GF-D8 (cell line): ENCODE results near the gene HDGFL3.

Experiments
- DNase-seq: peaks from one replicate; lab custom pipeline; 2025; lab: John Stamatoyannopoulos, UW

Gene HDGFL3

DNA sequence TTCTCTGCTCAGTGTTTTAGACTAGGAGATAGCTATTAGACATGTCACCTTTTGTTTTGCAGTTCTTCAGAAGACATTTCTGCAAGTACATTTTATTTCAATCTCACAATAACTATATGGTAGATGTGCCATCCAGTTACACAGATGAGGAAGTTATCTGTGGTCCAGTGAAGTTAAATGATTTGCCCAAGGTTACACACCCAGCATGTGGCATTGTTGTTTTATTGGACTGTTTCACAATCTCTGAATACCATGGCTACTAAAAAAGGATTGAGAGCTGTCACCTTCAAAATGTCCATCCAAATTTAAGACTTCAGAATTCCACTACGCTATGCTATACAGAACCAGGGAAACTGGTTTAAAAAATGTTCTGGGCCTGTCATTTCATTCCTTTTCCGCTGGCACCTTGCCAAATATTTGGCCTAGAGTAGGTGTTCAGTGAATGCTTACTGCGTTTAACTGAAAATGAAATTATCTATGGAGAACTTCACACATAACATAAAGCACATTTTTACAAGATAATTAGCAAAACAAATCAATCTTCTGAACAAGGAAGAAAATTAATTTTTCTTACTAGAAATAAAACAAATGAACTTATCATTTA, 80.0 kb downstream of the HDGFL3 start:
- DNase-seq = no peak

DNA sequence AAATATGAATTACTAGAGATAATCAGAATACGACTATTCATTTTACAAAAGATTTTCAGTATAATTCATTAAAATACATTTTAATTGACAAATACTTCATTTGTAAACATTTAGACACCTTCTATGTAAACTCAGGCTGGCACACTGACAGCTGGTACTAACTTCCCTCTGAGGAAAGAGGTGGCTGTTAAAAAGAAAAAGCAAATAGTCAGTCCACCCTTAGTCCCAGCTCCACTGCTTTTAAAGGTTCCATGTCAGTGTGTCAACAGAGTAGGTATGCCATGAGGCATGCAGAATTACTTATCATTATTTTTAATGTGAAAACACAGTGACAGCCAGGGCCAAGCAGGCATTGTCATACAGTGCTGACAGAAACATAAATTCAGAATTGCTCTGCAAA, 84.1 kb downstream of the HDGFL3 start:
- no peak for DNase-seq

DNA sequence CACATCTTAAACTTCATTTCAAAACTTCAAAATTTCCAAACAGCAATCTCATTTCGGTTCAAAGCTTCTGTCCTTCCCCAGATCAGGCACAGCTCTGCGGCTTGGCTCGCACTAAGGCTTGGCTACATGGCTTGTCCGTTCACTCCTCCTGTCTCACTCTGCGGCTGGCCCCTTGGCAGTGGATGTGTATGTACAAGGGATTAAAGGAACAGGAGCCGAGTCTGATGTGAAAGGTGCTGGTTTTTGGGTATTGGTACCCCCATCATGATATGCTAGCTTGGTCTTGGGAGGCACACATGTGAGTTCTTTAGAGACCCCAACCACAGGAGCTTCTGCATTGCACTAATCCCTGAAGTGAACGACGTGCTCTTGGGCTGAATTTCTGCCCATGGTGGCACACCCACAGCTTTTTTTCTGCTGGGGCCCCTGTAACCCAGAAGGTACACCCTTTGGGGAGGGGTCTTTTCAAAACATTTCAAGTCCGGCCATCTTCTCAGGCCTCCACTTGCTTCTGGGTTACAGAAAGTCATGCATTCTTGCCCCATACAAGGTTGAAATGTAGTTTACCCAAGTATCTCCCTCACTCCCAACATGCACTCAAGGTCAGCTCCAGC, 87.5 kb downstream of the HDGFL3 start:
- DNase-seq = no peak

DNA sequence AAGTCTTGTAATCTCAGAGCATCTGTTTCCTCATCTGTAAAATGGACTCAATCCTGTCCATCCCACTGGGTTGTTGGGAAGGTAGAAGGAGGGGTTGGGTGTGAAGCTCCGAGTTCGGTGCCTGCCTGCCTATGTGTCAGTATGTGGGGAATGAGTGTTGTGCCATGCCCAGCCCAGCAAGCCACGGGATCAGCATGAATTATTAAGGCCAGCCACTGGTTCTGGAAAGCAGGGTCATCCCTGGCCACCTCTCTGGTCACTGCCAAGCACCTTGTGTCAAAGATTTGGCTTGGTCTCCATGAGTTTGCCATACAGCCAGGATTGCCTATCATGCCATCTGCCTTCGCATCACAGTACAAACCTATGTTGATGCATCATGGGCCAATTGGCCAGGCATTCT, 88.7 kb downstream of the HDGFL3 start:
- no peak for DNase-seq

- DNase-seq = no peak
Measured at GRCh38 chr15:83118291-83118827, 89.3 kb downstream of the HDGFL3 start.

DNA sequence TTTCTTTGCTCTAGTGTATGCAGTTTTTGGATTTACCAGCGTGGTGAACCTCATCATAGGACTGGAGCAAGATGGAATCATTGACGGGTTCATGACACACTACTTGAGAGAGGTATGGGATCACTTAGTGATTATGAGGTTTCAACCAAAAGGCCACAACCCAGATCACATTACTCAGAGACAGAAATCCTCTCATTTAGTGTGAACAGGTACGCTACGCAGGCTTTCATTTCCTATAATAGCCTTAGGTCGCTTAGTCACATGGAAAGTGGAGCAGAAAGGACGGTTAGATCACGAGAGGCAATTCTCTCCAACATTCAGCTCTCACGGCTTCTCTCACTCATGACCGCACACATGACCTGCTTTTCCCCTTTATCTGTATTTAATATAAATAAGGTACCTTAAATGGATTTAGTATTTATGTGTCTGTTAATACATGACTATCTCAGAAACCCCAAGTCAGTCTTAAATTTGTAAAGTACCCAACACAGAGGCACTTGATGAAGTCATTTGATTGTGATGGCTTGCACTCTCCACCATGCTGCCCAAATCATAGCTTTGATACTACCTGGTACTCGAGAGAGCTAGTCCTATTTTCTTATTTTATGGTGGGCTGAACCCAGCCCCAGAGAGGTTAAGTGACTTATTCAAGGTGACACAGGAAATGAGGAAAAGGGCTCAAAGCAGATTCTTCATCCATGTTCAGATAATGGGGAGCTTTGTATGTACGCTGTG, 91.6 kb downstream of the HDGFL3 start:
- no peak for DNase-seq

GRCh38 chr15:83115410-83115809, 92.2 kb downstream of the HDGFL3 start:
- DNase-seq = no peak

GRCh38 chr15:83114856-83115255, 92.8 kb downstream of the HDGFL3 start:
- DNase-seq = no peak

DNA sequence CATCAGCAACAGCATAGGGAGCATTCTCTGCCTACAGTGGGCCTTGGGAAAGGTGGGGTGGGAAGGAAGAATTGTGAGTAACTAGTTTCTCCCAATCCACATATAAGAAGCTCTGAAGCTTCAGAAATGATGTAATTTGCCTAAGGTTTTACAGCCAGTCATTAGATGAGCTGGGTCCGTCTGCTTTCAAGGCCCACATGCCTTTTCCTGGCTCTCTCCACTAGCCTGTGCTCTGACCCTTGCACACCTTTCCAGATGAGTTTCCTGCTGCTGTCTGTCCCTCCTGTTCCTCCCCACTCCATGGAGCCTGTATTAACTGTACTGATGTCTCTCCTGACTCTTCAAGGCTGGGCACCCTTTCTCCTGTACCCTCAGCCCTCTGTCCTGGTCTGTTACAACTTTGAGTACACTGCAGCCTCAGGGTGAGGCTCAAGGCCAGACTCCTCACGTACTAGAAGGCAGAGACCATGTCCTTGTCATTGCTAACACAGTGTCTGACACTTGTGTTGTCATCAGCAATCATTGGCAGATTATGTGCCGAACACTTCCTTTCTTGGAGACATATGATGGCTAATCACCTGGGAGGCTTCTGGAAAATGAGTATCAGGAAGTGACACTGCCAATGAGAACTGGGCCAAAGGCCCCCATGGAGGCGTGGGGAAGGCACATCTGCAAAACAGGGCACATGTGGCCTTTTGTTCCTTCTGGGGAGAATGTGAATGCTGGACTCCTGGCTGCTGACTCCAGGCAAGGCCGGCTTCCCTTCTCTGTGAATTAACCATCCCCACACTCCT, 93.5 kb downstream of the HDGFL3 start:
- no peak for DNase-seq

DNA sequence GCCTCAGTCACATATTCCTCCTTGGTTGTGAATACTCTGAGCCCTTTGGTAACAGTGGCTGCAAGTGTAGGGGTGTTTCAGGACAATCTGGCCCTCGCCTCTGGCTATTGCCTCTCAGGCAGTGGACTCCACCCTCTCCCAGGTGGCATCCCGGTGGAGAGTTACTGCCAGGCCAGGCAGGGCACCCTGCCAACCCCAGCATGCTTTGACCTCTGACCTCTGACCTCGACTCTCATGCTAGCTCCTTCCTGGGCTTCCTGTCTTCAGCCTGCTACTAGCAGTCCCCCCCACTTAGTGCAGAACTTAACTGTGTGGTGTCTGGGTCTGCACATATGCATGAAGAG, 94.7 kb downstream of the HDGFL3 start:
- no peak for DNase-seq

DNA sequence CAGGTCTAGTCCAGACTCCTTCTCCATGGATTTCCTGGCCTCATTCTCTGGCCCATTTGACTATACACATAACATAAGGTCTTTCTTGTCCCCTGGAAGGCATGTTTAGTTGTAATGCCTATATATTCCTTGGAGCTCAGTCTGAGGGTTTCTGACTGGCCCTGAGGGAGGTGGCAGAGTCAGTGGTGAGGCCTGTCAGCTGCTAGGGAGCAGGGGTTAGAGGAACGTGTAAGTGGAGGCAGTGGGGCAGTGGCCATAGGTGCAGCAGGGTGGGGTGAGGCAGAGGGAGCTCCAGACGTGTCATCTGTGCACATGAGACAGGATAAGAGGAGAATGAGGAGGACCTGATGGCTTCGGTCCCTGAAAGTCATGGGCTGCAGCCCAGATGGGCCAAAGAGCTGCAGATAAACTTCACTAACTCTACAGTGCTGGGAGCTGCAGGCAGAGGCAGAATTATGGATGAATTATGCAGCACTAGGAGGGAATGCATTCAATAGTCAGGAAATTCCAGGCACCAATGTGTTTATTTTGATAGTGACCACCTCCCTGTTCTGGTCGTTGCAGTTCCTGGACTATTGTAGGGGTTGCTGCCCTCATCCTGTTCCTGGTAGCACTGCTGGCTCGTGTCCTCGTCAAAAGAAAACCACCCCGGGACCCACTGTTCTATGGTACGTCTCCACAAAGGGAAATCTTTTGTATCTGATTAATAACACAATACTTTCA, 95.2 kb downstream of the HDGFL3 start:
- DNase-seq = no peak

DNA sequence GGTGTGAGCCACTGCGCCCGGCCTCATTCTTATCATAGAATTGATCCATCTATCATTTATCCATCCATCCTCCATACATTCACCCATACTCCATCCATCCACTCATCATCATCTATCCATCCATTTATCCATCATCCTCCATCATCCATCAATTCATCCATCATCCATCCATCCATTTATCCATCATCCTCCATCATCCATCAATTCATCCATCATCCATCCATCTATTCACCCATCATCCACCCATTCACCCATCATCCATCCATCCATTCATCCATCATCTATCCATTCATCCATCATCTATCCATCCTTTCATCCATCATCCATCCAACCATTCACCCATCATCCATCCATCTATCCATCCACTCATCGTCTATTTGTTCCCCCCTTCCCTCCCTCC, 96.5 kb downstream of the HDGFL3 start:
- no peak for DNase-seq

GRCh38 chr15:83110381-83110780, 97.2 kb downstream of the HDGFL3 start:
- DNase-seq = no peak

DNA sequence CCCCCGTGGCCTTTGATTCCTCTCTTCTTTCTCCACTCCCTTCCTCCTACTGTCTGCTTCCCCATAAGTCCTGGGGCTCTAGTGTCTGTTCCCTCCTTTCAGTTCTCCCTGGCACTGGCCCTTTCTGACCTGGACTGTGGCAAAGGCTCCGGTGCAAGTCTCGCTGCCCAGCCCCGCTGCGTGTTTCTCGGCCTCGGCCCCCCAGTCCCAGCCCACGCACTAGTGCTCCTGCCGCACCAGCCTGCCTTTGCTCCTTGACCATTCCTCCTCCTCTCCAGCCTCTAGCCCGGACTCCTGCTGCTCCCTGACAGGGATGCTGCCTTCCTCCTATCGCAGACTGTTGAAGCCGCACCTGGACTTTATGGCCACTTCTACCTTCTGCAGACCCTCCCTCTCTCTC, 98.1 kb downstream of the HDGFL3 start:
- no peak for DNase-seq

DNA sequence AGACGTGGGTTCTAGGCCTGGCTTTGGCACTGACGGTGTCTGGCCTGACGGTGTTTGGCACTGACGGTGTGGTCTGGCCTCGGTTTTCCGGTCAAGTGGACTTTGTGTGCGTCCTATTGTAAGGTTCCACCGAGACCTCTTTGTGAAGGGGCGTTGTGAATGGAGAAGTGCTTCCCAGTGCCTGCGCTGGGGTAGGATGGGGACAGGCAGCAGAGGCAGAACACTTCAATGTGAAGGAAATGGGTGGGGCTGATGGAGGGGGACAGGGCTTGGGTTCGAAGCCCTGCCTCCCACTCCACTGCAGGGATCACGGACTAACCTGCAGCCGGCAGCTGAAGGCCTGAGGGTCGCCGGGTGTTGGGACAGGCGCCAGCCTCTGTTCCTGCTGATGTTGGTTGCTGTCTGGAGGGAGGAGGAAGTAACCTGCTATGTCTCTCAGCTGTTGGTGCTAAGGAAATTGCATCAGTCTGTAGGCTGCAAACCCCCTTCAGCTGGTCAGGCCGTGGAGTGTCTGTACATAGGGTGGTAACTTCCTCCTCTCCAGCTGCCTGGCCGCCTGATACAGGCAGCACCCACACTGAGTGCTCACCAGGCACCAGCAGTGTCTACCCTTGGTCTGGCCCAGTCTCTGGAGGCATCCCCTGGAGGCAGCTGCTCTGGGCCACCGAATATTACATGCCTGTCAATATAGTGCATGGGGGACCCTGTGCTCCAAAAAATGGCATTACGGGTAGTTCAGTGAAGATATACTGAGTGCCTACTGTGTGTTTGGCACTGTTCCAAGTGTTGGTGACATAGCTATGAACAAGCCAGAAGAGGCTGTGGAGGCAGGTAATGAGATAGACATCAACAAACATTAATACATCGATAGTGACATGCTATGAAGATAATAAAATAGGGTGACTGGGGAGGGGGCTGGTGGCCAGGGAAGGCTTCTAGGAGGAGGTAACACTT, 99.1 kb downstream of the HDGFL3 start:
- peak; percentile 98 for DNase-seq

- DNase-seq = no peak
Measured at GRCh38 chr15:83107841-83108181, 99.8 kb downstream of the HDGFL3 start.

GRCh38 chr15:83106994-83107840, 100.4 kb downstream of the HDGFL3 start, which contains the start of gene TM6SF1:
Gene TM6SF1, plus strand, starts transcription at chr15:83107645. Its CDS starts 36 bp downstream, at chr15:83107681.
- DNase-seq = no peak

DNA sequence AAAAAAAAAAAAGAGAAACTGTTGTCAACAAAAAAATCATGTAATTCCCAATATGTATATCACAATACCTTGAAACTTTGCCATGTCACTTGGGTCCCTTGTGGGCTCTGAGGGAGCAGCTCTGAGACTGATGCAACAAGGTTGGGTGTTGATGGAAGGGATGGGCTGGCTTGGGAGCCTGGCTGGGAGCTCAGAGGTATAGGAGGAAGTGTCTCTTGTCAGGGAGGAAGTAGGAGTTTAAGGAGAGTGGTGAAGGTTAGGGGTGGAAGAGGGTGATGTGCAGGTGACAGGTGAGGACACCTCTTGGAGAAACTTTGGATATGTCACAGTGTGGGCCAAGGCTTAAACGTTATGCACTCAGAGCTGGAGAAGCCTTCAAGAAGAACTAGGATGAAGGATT, 102.2 kb downstream of the HDGFL3 start:
- DNase-seq = no peak

- no peak for DNase-seq
Measured at GRCh38 chr15:83104141-83104540, 103.5 kb downstream of the HDGFL3 start.

DNA sequence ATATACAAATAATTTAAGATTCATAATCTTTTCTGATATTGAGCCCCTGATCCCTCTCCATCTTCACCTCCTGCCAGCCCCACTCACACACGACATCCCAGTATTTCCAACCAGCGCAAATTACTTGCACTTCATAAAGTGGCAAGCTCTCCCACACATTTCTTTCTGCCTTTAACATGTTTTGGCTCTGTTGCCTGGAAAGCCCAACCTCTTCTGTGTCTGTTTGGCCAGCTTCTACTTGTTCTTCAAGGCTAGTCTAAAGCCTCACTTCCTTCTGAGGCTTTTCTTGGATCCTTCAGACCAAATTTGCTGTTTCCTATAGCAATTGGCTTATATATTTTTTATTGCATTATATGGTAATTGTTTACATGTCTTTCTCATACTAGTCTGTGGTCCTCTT, 105.3 kb downstream of the HDGFL3 start:
- DNase-seq = no peak
